Neuronal stem cell (in vitro differentiated cells): ENCODE measurements around the gene SH2D7.

ENCODE experiments used
- DNase-seq: peaks from one replicate; pipeline ENCODE4 v3.0.0-alpha.2; 2013; ENCODE audit warnings: low spot score
- H2AFZ ChIP-seq: one replicate; pipeline ENCODE4 v1.6.1; 2013; ENCODE audit warnings: mild to moderate bottlenecking, low read length, inconsistent platforms
- H2AK5ac ChIP-seq: 2 replicates; pipeline ENCODE4 v1.6.1; 2013; ENCODE audit warnings: low read depth, mild to moderate bottlenecking, inconsistent platforms, low read length, moderate library complexity, mixed read lengths
- H2BK120ac ChIP-seq: 2 replicates; pipeline ENCODE4 v1.6.1; 2013; ENCODE audit warnings: low read depth, mild to moderate bottlenecking, inconsistent platforms, low read length, moderate library complexity, mixed read lengths
- H2BK12ac ChIP-seq: one replicate; pipeline ENCODE4 v1.6.1; 2013; ENCODE audit warnings: low read length, inconsistent platforms
- H2BK15ac ChIP-seq: 2 replicates; pipeline ENCODE4 v1.6.1; 2013; ENCODE audit warnings: mild to moderate bottlenecking, low read length, inconsistent platforms, mixed read lengths
- H2BK5ac ChIP-seq: one replicate; pipeline ENCODE4 v1.6.1; 2013; ENCODE audit warnings: inconsistent platforms, mild to moderate bottlenecking, low read length, moderate library complexity
- H3K14ac ChIP-seq: one replicate; pipeline ENCODE4 v1.6.1; 2013; ENCODE audit warnings: low read length, inconsistent platforms
- H3K18ac ChIP-seq: 2 replicates; pipeline ENCODE4 v1.6.1; 2013; ENCODE audit warnings: low read length, inconsistent platforms
- H3K23ac ChIP-seq: 2 replicates; pipeline ENCODE4 v1.6.1; 2013; ENCODE audit warnings: low read depth, mild to moderate bottlenecking, mixed read lengths, low read length, inconsistent platforms; ENCODE audit not compliant: poor library complexity
- H3K27ac ChIP-seq: replicated peaks from 3 replicates; pipeline ENCODE4 v1.5.1; 2013; ENCODE audit warnings: low read length, inconsistent platforms
- H3K27me3 ChIP-seq, 3 experiments: 2 replicates each; pipeline ENCODE4 v1.6.1; 2013; ENCODE audit warnings: low read length in 3 of 3, mild to moderate bottlenecking in 2 of 3, inconsistent platforms in 1 of 3, low read depth in 1 of 3, mixed read lengths in 1 of 3, moderate library complexity in 1 of 3; ENCODE audit not compliant: control insufficient read depth in 3 of 3, insufficient read depth in 3 of 3
- H3K36me3 ChIP-seq, 2 donors: replicated peaks in 1 of 2; 2 replicates each; pipeline ENCODE4 v1.6.1; 2013; ENCODE audit warnings: low read length in 2 of 2; ENCODE audit not compliant: control insufficient read depth in 2 of 2, insufficient read depth in 2 of 2
- H3K4ac ChIP-seq: 2 replicates; pipeline ENCODE4 v1.6.1; 2013; ENCODE audit warnings: inconsistent platforms, mild to moderate bottlenecking, low read length, moderate library complexity
- H3K4me1 ChIP-seq, 2 donors: 1 replicate in 1 of 2; 2 replicates in 1 of 2; pipeline ENCODE4 v1.6.1; 2013; ENCODE audit warnings: low read length in 2 of 2, low read depth in 1 of 2; ENCODE audit not compliant: control insufficient read depth in 2 of 2, insufficient read depth in 1 of 2
- H3K4me2 ChIP-seq: one replicate; pipeline ENCODE4 v1.6.1; 2013; ENCODE audit warnings: mild to moderate bottlenecking, low read length, inconsistent platforms; ENCODE audit not compliant: insufficient read depth, poor library complexity, severe bottlenecking
- H3K4me3 ChIP-seq, 2 donors: 2 replicates each; pipeline ENCODE4 v1.5.1; 2013; ENCODE audit warnings: low read length in 2 of 2, mild to moderate bottlenecking in 2 of 2, inconsistent platforms in 1 of 2, moderate library complexity in 1 of 2
- H3K79me1 ChIP-seq: one replicate; pipeline ENCODE4 v1.6.1; 2013; ENCODE audit warnings: low read depth, mild to moderate bottlenecking, inconsistent platforms, low read length, moderate library complexity
- H3K9ac ChIP-seq: one replicate; pipeline ENCODE4 v1.6.1; 2013; ENCODE audit warnings: mild to moderate bottlenecking, low read depth, low read length, inconsistent platforms; ENCODE audit not compliant: poor library complexity
- H3K9me3 ChIP-seq, 2 donors: replicated peaks in 1 of 2; 2 replicates each; pipeline versions ENCODE3 to v1.6.1; 2013; ENCODE audit warnings: low read length in 2 of 2, mild to moderate bottlenecking in 2 of 2, inconsistent platforms in 1 of 2, low read depth in 1 of 2, mixed read lengths in 1 of 2, moderate library complexity in 1 of 2; ENCODE audit not compliant: control insufficient read depth in 2 of 2, insufficient read depth in 1 of 2
- H4K8ac ChIP-seq: one replicate; pipeline ENCODE4 v1.6.1; 2013; ENCODE audit warnings: low read depth, mild to moderate bottlenecking, inconsistent platforms, low read length, moderate library complexity
- H4K91ac ChIP-seq: one replicate; pipeline ENCODE4 v1.6.1; 2013; ENCODE audit warnings: low read length, low read depth, mild to moderate bottlenecking, inconsistent platforms; ENCODE audit not compliant: poor library complexity
- WGBS, 2 donors: extraction: QIAGEN DNeasy Blood & Tissue Kit; methylation state at CpG; one replicate each; pipeline ENCODE4 v1.1.7; 2013; ENCODE audit warnings: missing lambda C conversion rate in 2 of 2, mixed read lengths in 1 of 2; ENCODE audit not compliant: insufficient read length in 2 of 2, insufficient replicate concordance in 1 of 2; ENCODE audit errors: extremely low coverage in 2 of 2; 5-methylcytosine and 5-hydroxymethylcytosine counted together

SH2D7 gene

DNA sequence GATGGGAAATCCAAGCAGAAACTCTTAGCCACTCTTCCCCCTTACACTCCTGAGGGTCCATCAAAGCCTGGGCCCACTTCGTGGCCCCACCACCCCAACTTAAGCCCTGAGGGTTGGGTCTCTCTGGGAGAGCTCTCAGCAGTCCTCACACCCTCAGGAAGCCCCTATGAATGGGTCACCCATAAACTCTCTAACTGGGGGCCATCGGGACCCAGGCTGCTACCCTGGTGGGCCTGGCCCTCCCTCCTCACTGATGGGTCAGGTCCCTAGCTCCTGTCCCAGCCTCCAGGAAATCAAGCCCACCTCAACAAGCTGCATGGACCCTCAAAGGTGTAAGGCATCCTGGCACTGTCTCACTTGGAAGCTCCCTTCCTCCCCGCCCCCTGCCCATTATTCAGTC, 19.4 kb downstream of the SH2D7 start:
- H3K4me3 ChIP-seq, result peak overlapping the region in 1 of 2 donors; percentile 15
- DNase-seq, result no peak
- no CpG with 5 or more reads among the region's 3 CpGs for WGBS, 2 donors

GRCh38 chr15:78112551-78112950, 20.2 kb downstream of the SH2D7 start:
- no peak overlapping the region for H3K4me2 ChIP-seq
- no CpG with 5 or more reads among the region's 3 CpGs for WGBS, 2 donors
- H3K36me3 ChIP-seq, result no peaks in the 10 kb centered on the region
- no peak overlapping the region for H2BK15ac ChIP-seq
- no peak overlapping the region for H4K8ac ChIP-seq
- no peak overlapping the region for H3K14ac ChIP-seq
- H3K4me3 ChIP-seq, result no peak overlapping the region
- no peak overlapping the region for H2BK12ac ChIP-seq
- peaks cover 2 to 3% of the 10 kb centered on the region in 2 donors for H3K4me1 ChIP-seq
- H2BK120ac ChIP-seq, result no peak overlapping the region
- H3K27me3 ChIP-seq, result no peaks in the 10 kb centered on the region
- no peaks in the 10 kb centered on the region for H3K79me1 ChIP-seq
- no peak overlapping the region for H2BK5ac ChIP-seq
- H3K27ac ChIP-seq, result no peak overlapping the region
- H4K91ac ChIP-seq, result no peak overlapping the region
- H3K9ac ChIP-seq, result no peak overlapping the region
- H2AK5ac ChIP-seq, result no peak overlapping the region
- no peaks in the 10 kb centered on the region for H3K9me3 ChIP-seq
- H3K23ac ChIP-seq, result no peak overlapping the region
- no peak overlapping the region for H3K18ac ChIP-seq
- no peak for DNase-seq
- H3K4ac ChIP-seq, result no peak overlapping the region
- no peak overlapping the region for H2AFZ ChIP-seq

More for the DNA sequence above, 19.4 kb downstream of the SH2D7 start:
- Histone ChIP-seq H3K27me3 (no peaks in the 10 kb centered on the region), H3K14ac (no peak overlapping the region), H3K4me2 (no peak overlapping the region), H2BK5ac (no peak overlapping the region), H3K36me3 (peaks cover 0 to 2% of the 10 kb centered on the region in 2 donors), H3K9me3 (no peaks in the 10 kb centered on the region), H2BK120ac (no peak overlapping the region), H3K18ac (no peak overlapping the region), H2BK12ac (no peak overlapping the region), H2AFZ (no peak overlapping the region), H4K91ac (no peak overlapping the region), H3K27ac (no peak overlapping the region), H3K4me1 (peaks cover 2% of the 10 kb centered on the region in 2 donors), H3K9ac (no peak overlapping the region), H3K79me1 (no peaks in the 10 kb centered on the region), H3K4ac (no peak overlapping the region), H2BK15ac (no peak overlapping the region), H3K23ac (no peak overlapping the region), H4K8ac (no peak overlapping the region), H2AK5ac (no peak overlapping the region)

DNA sequence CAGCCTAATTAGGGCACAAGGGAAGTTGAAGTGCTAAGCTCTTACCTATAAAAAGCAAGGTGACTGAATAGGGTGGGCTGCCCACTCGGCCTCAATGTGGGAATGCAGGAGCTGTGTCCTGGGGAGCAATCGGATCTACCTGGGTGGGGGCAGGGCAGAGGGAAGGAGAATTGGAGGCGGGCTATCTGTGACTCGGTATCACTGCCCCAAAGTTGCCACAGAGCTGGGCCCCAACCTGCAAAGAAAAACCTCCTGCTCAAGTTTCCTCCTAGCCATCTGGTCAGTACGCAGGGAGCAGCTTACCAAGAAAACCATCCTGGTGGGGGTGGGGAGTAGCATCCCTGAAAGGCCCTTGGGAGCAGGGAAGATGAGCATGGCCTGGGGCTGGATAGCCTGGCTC, 28.2 kb downstream of the SH2D7 start:
- Histone ChIP-seq H2AK5ac (no peak overlapping the region), H3K14ac (no peak overlapping the region), H3K36me3 (peaks cover 0 to 1% of the 10 kb centered on the region in 2 donors), H3K4me2 (no peak overlapping the region), H3K23ac (no peak overlapping the region), H2AFZ (no peak overlapping the region), H3K4ac (no peak overlapping the region), H3K9ac (no peak overlapping the region), H3K4me1 (peaks cover 4 to 10% of the 10 kb centered on the region in 2 donors), H2BK5ac (no peak overlapping the region), H4K91ac (no peak overlapping the region), H2BK120ac (no peak overlapping the region), H3K18ac (no peak overlapping the region), H2BK12ac (no peak overlapping the region), H3K27ac (no peak overlapping the region), H3K4me3 (no peak overlapping the region), H3K9me3 (no peaks in the 10 kb centered on the region), H3K27me3 (no peaks in the 10 kb centered on the region), H3K79me1 (peaks cover 2% of the 10 kb centered on the region), H4K8ac (no peak overlapping the region), H2BK15ac (no peak overlapping the region)
- no peak for DNase-seq
- no CpG with 5 or more reads among the region's 5 CpGs for WGBS, 2 donors

DNA sequence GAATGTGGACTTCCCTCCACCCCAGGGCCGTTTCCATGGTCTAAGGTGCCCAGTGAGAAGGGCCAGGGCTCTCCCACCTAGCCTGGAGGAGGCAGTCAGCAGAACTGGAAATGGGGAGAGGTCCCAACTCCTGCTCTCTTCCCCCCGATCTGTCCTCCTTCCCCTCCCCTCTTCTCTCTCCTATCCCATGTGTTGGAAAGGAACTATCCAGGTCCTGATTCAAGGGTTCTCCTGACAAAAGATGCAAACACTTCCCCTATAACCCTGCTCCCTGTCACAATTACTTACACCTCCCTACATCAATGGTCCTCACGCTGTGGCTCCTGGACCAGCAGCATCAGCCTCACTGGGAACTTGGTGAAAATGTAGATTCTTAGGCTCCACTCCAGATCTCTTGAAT, 32.9 kb downstream of the SH2D7 start:
- H3K4me2 ChIP-seq, result no peak overlapping the region
- no peak overlapping the region for H4K8ac ChIP-seq
- peaks cover 0 to 1% of the 10 kb centered on the region in 2 donors for H3K36me3 ChIP-seq
- H2AK5ac ChIP-seq, result no peak overlapping the region
- H3K4me3 ChIP-seq, result no peak overlapping the region
- no peak overlapping the region for H2AFZ ChIP-seq
- no peak overlapping the region for H2BK12ac ChIP-seq
- no CpG with 5 or more reads among the region's 3 CpGs for WGBS, 2 donors
- DNase-seq, result no peak
- H4K91ac ChIP-seq, result no peak overlapping the region
- no peak overlapping the region for H2BK120ac ChIP-seq
- H3K9me3 ChIP-seq, result no peaks in the 10 kb centered on the region
- H3K18ac ChIP-seq, result no peak overlapping the region
- no peak overlapping the region for H3K14ac ChIP-seq
- H2BK15ac ChIP-seq, result no peak overlapping the region
- H2BK5ac ChIP-seq, result no peak overlapping the region
- H3K4ac ChIP-seq, result no peak overlapping the region
- no peak overlapping the region for H3K23ac ChIP-seq
- H3K4me1 ChIP-seq, result peaks cover 0 to 17% of the 10 kb centered on the region in 2 donors
- H3K9ac ChIP-seq, result no peak overlapping the region
- H3K27ac ChIP-seq, result no peak overlapping the region
- no peaks in the 10 kb centered on the region for H3K27me3 ChIP-seq
- peaks cover 2% of the 10 kb centered on the region for H3K79me1 ChIP-seq
